Measurements from ENCODE around the gene PLS3.

The PLS3 gene

GRCh38 chrX:115565888-115566287, 4.9 kb downstream of the PLS3 start:
- FAIRE-seq: no peak

GRCh38 chrX:115571712-115572111, 10.7 kb downstream of the PLS3 start:
- DNase-seq (ENCODE audit: insufficient read length, low spot score): no peak
- no peak for FAIRE-seq

More at GRCh38 chrX:115565888-115566287, 4.9 kb downstream of the PLS3 start:
- no peak for DNase-seq (ENCODE audit: insufficient read length, low spot score)

GRCh38 chrX:115573185-115573584, 12.2 kb downstream of the PLS3 start:
- no peak for DNase-seq (ENCODE audit: insufficient read length, low spot score)
- FAIRE-seq: no peak

- FAIRE-seq (no peak), DNase-seq (ENCODE audit: insufficient read length, low spot score) (no peak)
Observed at GRCh38 chrX:115576676-115577075, 15.7 kb downstream of the PLS3 start.

GRCh38 chrX:115579327-115579726, 18.4 kb downstream of the PLS3 start:
- DNase-seq (ENCODE audit: insufficient read length, low spot score) (no peak), FAIRE-seq (no peak)

- FAIRE-seq: no peak
Observed at GRCh38 chrX:115579786-115580294, 18.9 kb downstream of the PLS3 start.

GRCh38 chrX:115581759-115582615, 21.0 kb downstream of the PLS3 start:
- DNase-seq (ENCODE audit: insufficient read length, low spot score): no peak
- FAIRE-seq: no peak

More at GRCh38 chrX:115579786-115580294, 18.9 kb downstream of the PLS3 start:
- no peak for DNase-seq (ENCODE audit: insufficient read length, low spot score)

- FAIRE-seq (no peak), DNase-seq (ENCODE audit: insufficient read length, low spot score) (no peak)
Observed at GRCh38 chrX:115582616-115583495, 21.9 kb downstream of the PLS3 start.

- DNase-seq (ENCODE audit: insufficient read length, low spot score) (no peak), FAIRE-seq (no peak)
Observed at GRCh38 chrX:115583496-115584004, 22.6 kb downstream of the PLS3 start.

GRCh38 chrX:115584696-115585095, 23.7 kb downstream of the PLS3 start:
- FAIRE-seq: no peak
- no peak for DNase-seq (ENCODE audit: insufficient read length, low spot score)

GRCh38 chrX:115588179-115588578, 27.2 kb downstream of the PLS3 start:
- FAIRE-seq (no peak), DNase-seq (ENCODE audit: insufficient read length, low spot score) (no peak)

- DNase-seq (ENCODE audit: insufficient read length, low spot score) (no peak), FAIRE-seq (no peak)
Observed at GRCh38 chrX:115589419-115589818, 28.4 kb downstream of the PLS3 start.

- FAIRE-seq: no peak
Observed at GRCh38 chrX:115591420-115591819, 30.4 kb downstream of the PLS3 start.

GRCh38 chrX:115591856-115592842, 31.2 kb downstream of the PLS3 start:
- DNase-seq (ENCODE audit: insufficient read length, low spot score) (no peak), FAIRE-seq (no peak)

More at GRCh38 chrX:115591420-115591819, 30.4 kb downstream of the PLS3 start:
- DNase-seq (ENCODE audit: insufficient read length, low spot score): no peak

- DNase-seq (ENCODE audit: insufficient read length, low spot score): no peak
- no peak for FAIRE-seq
Observed at GRCh38 chrX:115592997-115593734, 32.2 kb downstream of the PLS3 start.

GRCh38 chrX:115595049-115595448, 34.1 kb downstream of the PLS3 start:
- FAIRE-seq (no peak), DNase-seq (ENCODE audit: insufficient read length, low spot score) (no peak)

- FAIRE-seq: no peak
- DNase-seq (ENCODE audit: insufficient read length, low spot score): no peak
Observed at GRCh38 chrX:115598556-115598955, 37.6 kb downstream of the PLS3 start.

- no peak for DNase-seq (ENCODE audit: insufficient read length, low spot score)
- no peak for FAIRE-seq
Observed at GRCh38 chrX:115602308-115602707, 41.3 kb downstream of the PLS3 start.

- FAIRE-seq (no peak), DNase-seq (ENCODE audit: insufficient read length, low spot score) (no peak)
Observed at GRCh38 chrX:115602729-115603389, 41.9 kb downstream of the PLS3 start.

Measured in GM19239 (cell line).